Daoy (cell line): ENCODE results near the gene BCR. TPM values are rescaled to one million over a fixed set of nuclear protein-coding genes. Genes with fewer than 3 reads are reported as not detected.
"Not testable (repeated sequence)": the region's sequence is repeated elsewhere in the genome, so short reads cannot be mapped to it uniquely, and the experiment has no call there.

Experiments used
- DNase-seq: peaks from one replicate; pipeline ENCODE4 v3.0.0-alpha.2; 2015; ENCODE audit warnings: low read depth
- total RNA-seq: library from RNA; depleted of rRNA; stranded (reverse); fragments of >200 nt; shearing (Covaris generic); gene quantifications from 2 replicates; pipeline ENCODE4 v1.2.3, GENCODE V29; 2014

BCR gene
- total RNA-seq, 1 experiment from 2014 or later, result 27.3 TPM

DNA sequence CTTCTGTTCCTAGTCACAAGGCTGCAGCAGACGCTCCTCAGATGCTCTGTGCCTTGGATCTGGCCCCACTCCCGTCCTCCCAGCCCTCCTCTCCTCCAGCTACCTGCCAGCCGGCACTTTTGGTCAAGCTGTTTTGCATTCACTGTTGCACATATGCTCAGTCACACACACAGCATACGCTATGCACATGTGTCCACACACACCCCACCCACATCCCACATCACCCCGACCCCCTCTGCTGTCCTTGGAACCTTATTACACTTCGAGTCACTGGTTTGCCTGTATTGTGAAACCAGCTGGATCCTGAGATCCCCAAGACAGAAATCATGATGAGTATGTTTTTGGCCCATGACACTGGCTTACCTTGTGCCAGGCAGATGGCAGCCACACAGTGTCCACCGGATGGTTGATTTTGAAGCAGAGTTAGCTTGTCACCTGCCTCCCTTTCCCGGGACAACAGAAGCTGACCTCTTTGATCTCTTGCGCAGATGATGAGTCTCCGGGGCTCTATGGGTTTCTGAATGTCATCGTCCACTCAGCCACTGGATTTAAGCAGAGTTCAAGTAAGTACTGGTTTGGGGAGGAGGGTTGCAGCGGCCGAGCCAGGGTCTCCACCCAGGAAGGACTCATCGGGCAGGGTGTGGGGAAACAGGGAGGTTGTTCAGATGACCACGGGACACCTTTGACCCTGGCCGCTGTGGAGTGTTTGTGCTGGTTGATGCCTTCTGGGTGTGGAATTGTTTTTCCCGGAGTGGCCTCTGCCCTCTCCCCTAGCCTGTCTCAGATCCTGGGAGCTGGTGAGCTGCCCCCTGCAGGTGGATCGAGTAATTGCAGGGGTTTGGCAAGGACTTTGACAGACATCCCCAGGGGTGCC lies 109.8 kb downstream of the BCR start:
- peak; percentile 48 for DNase-seq

GRCh38 chr22:23291806-23292452 lies 111.6 kb downstream of the BCR start:
- no peak for DNase-seq

GRCh38 chr22:23292453-23293350 lies 112.4 kb downstream of the BCR start:
- DNase-seq, result no peak

DNA sequence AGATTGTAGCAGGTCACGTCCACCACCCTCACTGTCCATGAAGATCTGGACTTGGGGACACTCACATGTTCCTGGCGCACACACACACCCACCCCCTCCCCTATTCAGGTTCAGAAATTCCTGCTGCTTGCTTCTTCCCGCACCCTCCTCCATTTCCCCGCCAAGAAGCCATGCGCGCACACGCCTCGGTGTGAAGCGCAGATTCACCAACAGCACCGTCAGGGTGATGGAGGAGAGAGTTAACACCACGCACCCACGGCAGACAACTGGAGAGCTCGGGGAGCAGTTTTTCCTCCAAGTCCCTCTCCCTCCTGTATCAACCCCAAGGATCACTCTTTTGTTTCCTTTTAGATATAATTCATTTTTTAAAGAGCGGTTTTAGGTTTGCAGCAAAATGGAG lies 113.4 kb downstream of the BCR start:
- no peak for DNase-seq

- DNase-seq, result no peak
These were observed 113.9 kb downstream of the BCR start for GRCh38 chr22:23294221-23294620.

GRCh38 chr22:23300476-23300875 lies 120.2 kb downstream of the BCR start:
- DNase-seq, result no peak

DNA sequence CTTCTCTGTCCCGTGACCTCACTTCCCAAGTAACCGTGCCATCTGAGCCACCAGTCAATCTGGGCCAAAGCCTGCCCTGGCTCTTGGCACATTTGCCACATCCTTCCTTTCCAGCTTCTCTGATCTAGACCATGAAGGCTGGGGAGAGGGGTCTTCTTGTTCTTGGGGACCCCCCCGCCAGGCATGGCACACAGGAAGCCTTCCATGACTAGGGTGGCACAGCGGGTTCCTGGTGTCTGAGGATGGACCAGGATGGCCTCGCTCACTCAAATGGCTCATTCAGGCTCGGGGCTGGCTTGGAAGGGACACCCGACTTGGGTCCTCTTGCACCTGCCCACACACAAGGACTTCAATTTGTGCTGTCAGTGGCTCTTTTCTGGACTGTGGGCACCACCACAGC lies 121.3 kb downstream of the BCR start:
- no peak for DNase-seq

- peak; percentile 64 for DNase-seq
These were observed 122.1 kb downstream of the BCR start for GRCh38 chr22:23302171-23303002.

DNA sequence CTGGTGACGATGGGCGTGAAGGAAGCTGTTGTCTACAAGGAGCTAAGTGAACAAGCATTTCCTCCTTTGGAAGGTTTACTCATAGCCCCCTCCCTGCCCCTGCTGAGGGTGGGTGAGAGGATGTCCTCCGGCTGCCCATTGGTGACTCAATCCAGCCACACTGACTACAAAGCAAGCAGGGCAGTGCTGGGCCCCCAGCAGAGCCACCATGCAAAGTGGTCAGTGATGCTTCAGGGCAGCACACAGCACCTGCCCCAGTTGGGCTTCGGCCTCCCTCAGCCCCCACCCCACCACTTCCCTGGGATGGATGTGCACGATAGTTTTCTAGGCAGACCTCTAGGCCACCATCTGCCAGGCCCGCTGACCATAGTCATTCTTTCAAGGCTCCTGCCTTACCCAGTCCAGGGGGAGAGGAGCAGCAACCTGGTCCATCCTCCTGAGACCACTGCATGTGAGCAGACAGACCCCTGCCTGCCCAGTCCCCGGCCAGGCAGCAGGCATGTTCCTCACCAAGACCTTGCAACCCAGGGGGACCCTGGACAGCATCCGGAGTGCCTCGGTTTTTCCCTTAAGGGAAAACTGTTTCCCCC lies 125.1 kb downstream of the BCR start:
- DNase-seq, result peak; percentile 86

DNA sequence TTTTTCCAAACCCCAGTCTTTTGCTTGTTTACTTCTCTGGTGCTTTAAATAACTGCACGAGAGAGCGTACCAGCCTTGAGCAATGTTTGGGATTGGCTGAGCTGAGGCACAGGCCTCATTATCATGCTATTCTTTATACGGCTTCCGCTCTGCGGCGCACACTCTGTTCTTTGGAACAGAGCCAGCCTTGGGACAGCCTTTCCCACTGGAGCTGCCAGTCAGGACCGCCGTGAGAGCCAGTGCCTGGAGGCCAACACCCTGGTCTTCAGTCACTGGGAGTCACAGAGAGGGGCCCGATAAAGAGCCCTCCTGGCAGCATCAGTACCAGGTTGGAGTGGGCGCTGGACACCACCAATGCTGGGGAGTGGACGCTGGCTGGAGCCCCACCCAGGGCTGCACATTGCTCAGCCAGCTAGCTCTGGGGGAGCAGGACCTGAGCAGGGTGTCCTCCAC lies 125.6 kb downstream of the BCR start:
- no peak for DNase-seq

DNA sequence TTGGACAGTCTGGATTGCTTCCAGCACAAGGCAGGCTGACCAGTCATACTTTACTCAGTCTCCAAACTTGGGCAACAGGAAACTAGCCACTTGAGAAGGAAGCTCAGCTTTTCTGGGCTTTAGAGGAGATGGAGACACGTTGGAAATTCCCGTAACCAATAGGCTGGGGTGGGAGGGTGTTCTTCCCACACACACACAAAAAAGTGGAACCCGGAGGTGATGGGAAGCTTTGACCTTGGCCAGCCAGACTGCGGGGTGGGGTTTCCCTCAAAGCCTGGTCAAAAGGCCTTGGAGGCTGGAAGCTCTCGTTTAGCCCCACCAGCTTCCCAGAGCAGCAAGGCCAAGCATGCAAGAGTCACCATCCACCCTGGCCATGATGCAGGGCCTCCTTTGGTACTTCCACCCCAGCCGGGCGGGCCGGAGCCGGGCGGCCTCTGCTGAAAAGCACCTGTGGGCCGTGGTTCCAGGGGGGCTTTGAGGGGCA lies 126.2 kb downstream of the BCR start:
- DNase-seq, result peak; percentile 46

- DNase-seq, result no peak
These were observed 126.6 kb downstream of the BCR start for GRCh38 chr22:23306926-23307325.

- not testable (repeated sequence) for DNase-seq
These were observed 127.2 kb downstream of the BCR start for GRCh38 chr22:23307511-23307910.

- DNase-seq, result not testable (repeated sequence)
These were observed 129.0 kb downstream of the BCR start for GRCh38 chr22:23309261-23309660.

- not testable (repeated sequence) for DNase-seq
These were observed 130.3 kb downstream of the BCR start for GRCh38 chr22:23310443-23311097.

DNA sequence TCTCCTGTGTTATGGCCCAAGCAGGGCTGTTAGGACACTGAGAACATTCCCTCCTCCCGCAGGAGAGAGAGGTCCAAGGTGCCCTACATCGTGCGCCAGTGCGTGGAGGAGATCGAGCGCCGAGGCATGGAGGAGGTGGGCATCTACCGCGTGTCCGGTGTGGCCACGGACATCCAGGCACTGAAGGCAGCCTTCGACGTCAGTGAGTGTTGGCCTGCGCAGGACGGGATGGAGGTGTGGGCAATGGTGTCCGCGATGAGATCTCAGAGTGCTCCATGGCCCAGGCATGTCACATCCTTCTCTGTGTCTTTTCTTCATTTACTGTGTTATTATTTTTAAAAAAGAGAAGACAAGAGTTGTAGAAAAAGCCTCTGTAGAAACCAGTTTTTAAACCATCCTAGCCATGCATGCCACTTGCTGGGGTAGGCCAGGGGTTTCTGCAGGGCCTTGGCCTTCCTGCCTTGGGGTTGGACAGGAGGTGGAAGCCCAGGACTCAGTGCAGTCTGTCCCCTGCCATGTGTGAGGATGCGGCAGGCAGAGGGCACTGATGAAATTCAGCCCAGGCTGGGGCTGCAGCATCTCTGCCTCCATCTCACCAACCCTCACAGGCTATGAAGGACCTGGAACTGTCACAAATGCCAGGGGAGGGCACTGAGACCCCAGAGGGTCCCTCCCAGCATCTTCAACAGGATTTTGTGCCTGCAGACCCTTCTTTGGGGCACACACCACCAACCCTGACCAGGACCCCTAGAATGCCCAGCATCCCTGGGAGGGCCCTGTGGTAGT lies 131.5 kb downstream of the BCR start:
- DNase-seq, result not testable (repeated sequence)

DNA sequence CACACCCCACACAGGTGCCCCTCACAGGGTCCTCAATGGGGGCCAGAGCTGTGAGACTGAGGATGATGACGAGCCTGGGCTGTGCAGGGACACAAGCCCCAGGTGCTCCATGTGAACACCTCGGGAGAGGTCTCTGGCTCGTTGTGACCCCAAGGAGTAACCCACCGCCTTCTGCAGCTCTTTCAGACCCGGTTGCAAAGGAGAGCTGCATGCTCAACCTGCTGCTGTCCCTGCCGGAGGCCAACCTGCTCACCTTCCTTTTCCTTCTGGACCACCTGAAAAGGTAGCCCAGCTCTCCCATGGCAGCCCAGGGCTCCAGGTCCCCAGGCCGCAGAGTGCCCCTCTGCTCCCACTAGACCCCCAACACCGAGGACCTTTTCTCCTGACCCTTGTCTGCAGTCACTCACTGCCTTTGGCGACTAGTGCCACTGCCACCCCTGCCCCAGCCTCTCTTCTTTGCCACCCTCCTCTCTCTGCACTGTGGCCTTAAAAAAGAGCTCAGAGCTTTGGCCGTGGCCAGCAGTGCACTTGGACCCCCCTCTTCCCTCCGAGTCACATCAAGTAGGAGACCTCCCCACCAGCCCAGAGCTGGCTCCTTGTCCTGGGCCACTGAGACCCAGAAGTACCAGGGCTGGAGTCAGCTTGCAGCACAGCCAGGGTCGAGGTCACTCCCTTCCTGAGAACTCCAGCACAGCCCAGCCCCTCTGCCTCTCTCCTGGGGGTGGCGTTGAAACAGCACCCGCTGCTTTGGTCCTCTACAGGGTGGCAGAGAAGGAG lies 133.7 kb downstream of the BCR start:
- DNase-seq, result no peak

DNA sequence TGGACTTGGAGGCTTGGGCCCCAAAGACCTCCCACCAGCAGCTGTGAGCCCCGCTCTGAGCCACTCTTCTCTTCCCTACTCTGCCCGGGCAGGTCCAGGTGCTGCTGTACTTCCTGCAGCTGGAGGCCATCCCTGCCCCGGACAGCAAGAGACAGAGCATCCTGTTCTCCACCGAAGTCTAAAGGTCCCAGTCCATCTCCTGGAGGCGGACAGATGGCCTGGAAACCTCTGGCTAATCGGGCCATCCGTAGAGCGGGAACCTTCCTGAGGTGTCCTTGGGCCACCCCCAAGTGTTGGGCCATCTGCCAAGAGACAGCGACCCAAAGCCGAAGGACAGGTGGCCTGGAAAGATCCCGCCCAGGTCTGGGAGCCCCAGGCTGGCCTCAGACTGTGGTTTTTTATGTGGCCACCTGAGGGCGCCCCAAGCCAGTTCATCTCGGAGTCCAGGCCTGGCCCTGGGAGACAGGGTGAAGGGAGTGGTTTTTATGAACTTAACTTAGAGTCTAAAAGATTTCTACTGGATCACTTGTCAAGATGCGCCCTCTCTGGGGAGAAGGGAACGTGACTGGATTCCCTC lies 135.1 kb downstream of the BCR start:
- DNase-seq, result peak; percentile 23
